D721Med (cell line): Measurements from ENCODE around the gene TARS3.

Experiments
- DNase-seq: peaks from one replicate; pipeline ENCODE4 v3.0.0; 2011; ENCODE audit warnings: low spot score; ENCODE audit not compliant: insufficient read length
- FAIRE-seq: peaks from 2 replicates; lab custom pipeline; 2011; peaks lifted over from hg19 to GRCh38; lab: Jason Lieb, UNC
- CTCF ChIP-seq: IDR thresholded peaks from 2 replicates; pipeline ENCODE4 v1.5.1; 2012; ENCODE audit warnings: mild to moderate bottlenecking, control low read depth; ENCODE audit not compliant: insufficient read depth; ENCODE audit errors: missing control alignments

The TARS3 gene

GRCh38 chr15:101625184-101625583 is 99.1 kb downstream of the TARS3 start:
- no peak for TF ChIP-seq CTCF
- FAIRE-seq, result no peak
- DNase-seq, result no peak

GRCh38 chr15:101623367-101624304 is 100.6 kb downstream of the TARS3 start:
- TF ChIP-seq CTCF, result no peak
- no peak for DNase-seq
- FAIRE-seq, result no peak

- TF ChIP-seq CTCF, result no peak
- DNase-seq, result no peak
- FAIRE-seq, result no peak
Observed at GRCh38 chr15:101621961-101622360, 102.3 kb downstream of the TARS3 start.

- TF ChIP-seq CTCF, result no peak
- no peak for FAIRE-seq
- no peak for DNase-seq
Observed at GRCh38 chr15:101620671-101621070, 103.6 kb downstream of the TARS3 start.

GRCh38 chr15:101619615-101619865 is 104.7 kb downstream of the TARS3 start:
- DNase-seq, result no peak
- no peak for TF ChIP-seq CTCF
- no peak for FAIRE-seq

GRCh38 chr15:101618851-101619614 is 105.2 kb downstream of the TARS3 start:
- DNase-seq, result no peak
- no peak for TF ChIP-seq CTCF
- no peak for FAIRE-seq

- TF ChIP-seq CTCF, result no peak
- no peak for FAIRE-seq
- DNase-seq, result no peak
Observed at GRCh38 chr15:101618076-101618475, 106.2 kb downstream of the TARS3 start.
